ENCODE results near the gene MCM7.
"Not testable (repeated sequence)": the region's sequence is repeated elsewhere in the genome, so short reads cannot be mapped to it uniquely, and the experiment has no call there.

Gene MCM7

GRCh38 chr7:100101016-100101862 is at the start of gene MCM7, which contains the start of gene AP4M1:
MCM7 (minus strand) TSS chr7:100101397; CDS start chr7:100101294, 103 bp downstream.
AP4M1 (plus strand) TSS chr7:100101643; CDS start chr7:100101715, 72 bp downstream.
- DNase-seq = peak; percentile 98 to 99

GRCh38 chr7:100148559-100149328 is 47.5 kb upstream of the MCM7 start, which contains the start of gene LAMTOR4:
LAMTOR4 (plus strand) TSS chr7:100148918; CDS start chr7:100148973, 55 bp downstream.
- DNase-seq = peak; percentile 98 to 99

GRCh38 chr7:100148225-100148558 is 47.0 kb upstream of the MCM7 start:
- no peak for DNase-seq

GRCh38 chr7:100147278-100147677 is 46.1 kb upstream of the MCM7 start:
- DNase-seq = no peak

- not testable (repeated sequence) for DNase-seq
Measured at GRCh38 chr7:100146350-100146749, 45.2 kb upstream of the MCM7 start.

DNA sequence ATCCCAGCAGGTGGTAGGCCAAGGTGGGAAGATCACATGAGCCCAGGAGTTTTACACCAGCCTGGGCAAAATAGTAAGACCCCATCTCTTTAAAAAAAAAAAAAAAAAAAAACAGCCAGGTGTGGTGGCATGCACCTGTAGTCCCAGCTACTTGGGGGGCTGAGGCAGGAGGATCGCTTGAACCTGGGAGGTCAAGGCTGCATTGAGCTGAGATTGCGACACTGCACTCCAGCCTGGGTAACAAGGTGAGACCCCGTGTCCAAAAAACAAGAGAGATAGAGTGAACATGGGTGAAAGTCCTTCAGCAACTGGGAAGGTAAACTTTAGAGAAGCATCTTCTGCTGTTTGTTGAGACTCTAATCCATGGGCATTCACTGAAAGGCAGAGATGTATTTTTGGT is 41.3 kb upstream of the MCM7 start:
- no peak for DNase-seq

GRCh38 chr7:100141555-100141949 is 40.4 kb upstream of the MCM7 start:
- no peak for DNase-seq

GRCh38 chr7:100137851-100138760 is 36.9 kb upstream of the MCM7 start:
- DNase-seq = no peak

DNA sequence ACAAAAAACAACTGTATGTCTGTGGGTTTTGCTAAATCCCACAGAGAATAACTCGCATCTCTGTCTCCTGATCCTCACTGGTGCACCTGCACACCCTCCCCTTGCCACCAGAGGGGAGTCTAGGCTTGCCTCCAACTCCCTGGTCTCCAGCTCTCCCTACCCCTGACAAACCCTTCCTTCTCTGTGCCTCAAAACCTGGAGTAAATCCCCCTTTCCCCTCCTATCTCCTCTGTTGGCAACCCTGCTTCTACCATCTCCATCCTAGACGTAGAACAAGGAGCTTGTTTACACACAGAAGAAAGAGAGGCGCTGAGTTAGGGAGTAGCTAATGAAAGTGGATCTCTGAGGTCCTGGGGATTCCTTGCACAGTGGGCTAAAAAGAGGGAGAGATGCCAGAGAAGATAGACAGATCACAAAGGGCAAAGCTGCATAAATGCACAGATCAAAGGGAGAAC is 31.5 kb upstream of the MCM7 start:
- DNase-seq = peak; percentile 77 to 81

GRCh38 chr7:100132126-100132525 is 30.9 kb upstream of the MCM7 start:
- DNase-seq = no peak

DNA sequence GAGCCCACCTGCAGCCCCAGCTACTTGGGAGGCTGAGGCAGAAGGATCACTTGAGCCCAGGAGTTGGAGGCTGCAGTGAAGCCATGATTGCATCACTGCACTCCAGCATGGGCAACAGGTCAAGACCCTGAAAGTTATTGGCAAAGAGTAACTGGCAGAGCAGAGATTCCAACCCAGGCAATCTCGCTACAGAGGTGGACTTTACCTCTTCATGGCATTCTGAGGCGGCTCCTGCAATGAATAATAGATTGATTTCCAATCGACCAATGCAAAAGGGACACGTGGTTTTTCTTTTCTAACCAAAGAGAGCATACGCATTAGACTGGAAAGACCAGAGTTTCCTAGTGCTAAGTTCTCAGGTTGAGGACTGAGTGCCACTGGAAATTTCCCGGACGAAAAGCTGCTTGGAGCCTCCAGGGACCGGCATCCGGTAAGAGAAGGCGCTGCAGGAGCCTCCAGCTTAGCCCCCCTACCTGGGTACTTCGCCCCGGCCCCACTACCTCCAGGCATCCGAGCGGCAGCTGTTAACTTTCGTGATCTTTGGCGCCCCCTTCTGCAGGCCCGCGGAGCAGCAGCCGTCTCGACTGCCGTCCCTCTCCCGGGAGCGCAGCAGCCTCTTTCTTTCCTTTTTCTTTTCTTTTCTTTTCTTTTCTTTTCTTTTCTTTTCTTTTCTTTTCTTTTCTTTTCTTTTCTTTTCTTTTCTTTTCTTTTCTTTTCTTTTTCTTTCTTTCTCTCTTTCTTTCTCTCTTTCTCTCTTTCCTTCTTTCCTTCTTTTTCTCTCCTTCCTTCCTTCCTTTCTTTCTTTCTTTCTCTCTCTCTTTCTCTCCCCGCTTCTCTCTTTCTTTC is 29.6 kb upstream of the MCM7 start:
- DNase-seq = peak; percentile 70 to 71

GRCh38 chr7:100130220-100130607 is 29.0 kb upstream of the MCM7 start:
- DNase-seq = not testable (repeated sequence)

GRCh38 chr7:100128637-100128963 is 27.4 kb upstream of the MCM7 start:
- DNase-seq = no peak

- peak in 1 of 2 experiments; percentile 41 for DNase-seq
Measured at GRCh38 chr7:100127866-100128636, 26.9 kb upstream of the MCM7 start.

GRCh38 chr7:100126931-100127865 is 26.0 kb upstream of the MCM7 start, which contains the start of gene MBLAC1:
MBLAC1 (plus strand) TSS chr7:100126967; CDS start chr7:100127396, 429 bp downstream.
- DNase-seq = peak; percentile 90 to 94

- no peak for DNase-seq
Measured at GRCh38 chr7:100126239-100126930, 25.2 kb upstream of the MCM7 start.

DNA sequence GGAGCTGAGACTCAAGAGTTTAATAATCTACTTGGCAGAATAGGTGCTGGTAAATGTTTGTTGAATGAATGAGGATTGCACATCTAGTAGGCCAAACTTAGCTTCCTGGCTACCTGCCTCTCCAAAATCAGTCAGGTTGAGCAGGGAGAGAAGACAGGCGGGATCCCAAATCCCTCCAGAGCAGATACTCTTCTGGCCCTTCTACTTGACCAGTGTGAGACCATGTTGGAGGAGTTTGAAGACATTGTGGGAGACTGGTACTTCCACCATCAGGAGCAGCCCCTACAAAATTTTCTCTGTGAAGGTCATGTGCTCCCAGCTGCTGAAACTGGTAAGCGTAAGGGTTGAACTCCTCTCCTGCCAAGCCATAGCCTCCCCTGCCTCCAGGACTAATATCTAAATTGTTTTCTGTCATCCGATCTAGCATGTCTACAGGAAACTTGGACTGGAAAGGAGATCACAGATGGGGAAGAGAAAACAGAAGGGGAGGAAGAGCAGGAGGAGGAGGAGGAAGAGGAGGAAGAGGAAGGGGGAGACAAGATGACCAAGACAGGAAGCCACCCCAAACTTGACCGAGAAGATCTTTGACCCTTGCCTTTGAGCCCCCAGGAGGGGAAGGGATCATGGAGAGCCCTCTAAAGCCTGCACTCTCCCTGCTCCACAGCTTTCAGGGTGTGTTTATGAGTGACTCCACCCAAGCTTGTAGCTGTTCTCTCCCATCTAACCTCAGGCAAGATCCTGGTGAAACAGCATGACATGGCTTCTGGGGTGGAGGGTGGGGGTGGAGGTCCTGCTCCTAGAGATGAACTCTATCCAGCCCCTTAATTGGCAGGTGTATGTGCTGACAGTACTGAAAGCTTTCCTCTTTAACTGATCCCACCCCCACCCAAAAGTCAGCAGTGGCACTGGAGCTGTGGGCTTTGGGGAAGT is 23.4 kb upstream of the MCM7 start:
- DNase-seq = no peak

DNA sequence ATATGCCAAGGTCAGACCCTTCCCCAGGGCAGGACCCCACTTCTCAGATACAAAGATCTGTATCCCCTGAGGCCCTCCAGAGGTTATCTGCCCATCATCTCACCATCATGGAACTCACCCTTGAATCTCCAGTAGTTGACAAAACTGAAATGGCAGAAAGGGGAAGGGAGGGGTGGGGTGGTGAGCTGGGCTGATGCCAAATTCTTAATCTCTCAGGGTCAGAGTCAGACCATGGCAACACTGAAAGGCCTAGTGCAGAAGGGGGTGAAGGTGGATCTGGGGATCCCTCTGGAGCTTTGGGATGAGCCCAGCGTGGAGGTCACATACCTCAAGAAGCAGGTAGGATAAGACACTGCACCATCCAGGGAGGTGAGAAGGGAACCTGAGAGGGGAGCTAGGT is 21.4 kb upstream of the MCM7 start:
- no peak for DNase-seq
